ENCODE results near the gene SLC2A8.

Gene SLC2A8

DNA sequence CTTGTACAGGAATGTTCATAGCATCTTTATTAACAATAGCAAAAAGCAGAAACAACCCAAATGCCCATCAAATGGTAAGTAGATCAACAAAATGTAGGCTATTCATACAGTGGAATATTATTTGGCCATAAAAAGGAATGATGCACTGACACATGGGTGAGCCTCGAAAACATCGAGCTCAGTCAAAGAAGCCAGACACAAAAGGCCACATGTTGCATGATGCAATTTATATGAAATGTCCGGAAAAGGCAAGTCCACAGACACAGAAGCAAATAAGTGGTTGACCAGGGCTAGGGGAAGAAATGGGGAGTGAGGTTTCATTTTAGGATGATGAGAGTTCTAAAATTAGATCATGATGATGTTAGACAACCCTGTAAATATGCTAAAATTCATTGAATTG is 16.5 kb upstream of the SLC2A8 start:
- TF ChIP-seq, protein P1, sequence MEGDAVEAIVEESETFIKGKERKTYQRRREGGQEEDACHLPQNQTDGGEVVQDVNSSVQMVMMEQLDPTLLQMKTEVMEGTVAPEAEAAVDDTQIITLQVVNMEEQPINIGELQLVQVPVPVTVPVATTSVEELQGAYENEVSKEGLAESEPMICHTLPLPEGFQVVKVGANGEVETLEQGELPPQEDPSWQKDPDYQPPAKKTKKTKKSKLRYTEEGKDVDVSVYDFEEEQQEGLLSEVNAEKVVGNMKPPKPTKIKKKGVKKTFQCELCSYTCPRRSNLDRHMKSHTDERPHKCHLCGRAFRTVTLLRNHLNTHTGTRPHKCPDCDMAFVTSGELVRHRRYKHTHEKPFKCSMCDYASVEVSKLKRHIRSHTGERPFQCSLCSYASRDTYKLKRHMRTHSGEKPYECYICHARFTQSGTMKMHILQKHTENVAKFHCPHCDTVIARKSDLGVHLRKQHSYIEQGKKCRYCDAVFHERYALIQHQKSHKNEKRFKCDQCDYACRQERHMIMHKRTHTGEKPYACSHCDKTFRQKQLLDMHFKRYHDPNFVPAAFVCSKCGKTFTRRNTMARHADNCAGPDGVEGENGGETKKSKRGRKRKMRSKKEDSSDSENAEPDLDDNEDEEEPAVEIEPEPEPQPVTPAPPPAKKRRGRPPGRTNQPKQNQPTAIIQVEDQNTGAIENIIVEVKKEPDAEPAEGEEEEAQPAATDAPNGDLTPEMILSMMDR (IDR thresholded peaks at IDR 0.05; ENCODE audit: control insufficient read depth, extremely low read depth, insufficient read depth), result no peak
- no peak for DNase-seq (ENCODE audit: low read depth)
- H3K4me3 ChIP-seq (ENCODE audit: low read depth, low read length), result no peak overlapping the region

DNA sequence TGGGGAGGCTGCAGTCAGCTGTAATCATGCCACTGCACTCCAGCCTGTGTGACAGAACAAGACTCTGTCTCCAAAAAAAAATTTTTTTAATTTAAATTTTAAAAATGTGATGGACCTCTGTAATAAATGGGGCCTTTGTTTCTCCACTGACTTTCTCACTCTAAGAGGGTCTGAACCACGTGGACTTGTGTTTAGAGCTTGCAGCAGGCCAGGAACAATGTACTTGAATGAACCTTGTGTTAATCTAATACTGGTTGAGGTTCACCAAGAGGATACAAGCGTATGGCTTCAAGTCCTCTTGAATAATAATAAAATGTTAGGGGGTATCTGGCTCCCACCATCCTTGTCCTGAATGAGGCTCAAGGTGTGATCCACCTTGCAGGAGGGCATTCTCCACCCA is 14.4 kb upstream of the SLC2A8 start:
- TF ChIP-seq, protein P1 (IDR thresholded peaks at IDR 0.05; ENCODE audit: control insufficient read depth, extremely low read depth, insufficient read depth), result no peak
- no peak overlapping the region for H3K4me3 ChIP-seq (ENCODE audit: low read depth, low read length)
- DNase-seq (ENCODE audit: low read depth), result no peak

DNA sequence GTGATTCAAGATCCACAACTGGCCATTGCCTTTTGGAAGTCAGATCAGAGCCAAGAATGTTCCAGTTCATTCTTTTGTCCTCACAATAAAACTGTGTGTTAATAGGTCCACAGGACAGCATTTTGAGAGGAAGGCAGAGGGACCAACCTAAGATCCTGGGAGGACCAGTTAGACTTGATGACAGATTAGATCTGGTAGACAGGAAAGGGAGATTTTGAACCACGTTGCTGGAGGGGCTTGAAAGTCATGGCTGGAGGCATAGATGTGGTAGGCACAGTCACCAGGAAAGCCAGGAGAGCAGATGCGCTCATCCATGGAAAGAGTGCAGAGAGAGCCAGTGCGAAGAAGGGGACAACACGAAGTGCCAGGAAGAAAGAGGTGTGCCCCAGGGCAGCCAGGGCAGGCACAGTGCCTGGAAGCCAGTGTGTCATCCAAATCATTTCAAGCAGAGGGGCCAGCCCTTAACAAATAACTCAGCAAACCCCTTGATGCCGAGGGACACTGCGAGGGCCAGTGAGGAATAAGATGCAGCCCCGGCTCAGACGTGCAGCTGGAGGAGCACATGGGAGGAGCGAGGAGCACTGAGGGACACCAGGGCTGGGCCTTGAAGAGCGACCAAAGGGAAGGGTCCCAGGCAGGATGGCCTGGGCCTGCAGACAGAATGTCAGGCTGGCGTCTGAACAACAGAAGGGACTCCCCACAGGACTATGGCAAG is 12.8 kb upstream of the SLC2A8 start:
- DNase-seq (ENCODE audit: low read depth), result no peak
- no peak overlapping the region for H3K4me3 ChIP-seq (ENCODE audit: low read depth, low read length)
- TF ChIP-seq, protein P1 (IDR thresholded peaks at IDR 0.05; ENCODE audit: control insufficient read depth, extremely low read depth, insufficient read depth), result no peak

DNA sequence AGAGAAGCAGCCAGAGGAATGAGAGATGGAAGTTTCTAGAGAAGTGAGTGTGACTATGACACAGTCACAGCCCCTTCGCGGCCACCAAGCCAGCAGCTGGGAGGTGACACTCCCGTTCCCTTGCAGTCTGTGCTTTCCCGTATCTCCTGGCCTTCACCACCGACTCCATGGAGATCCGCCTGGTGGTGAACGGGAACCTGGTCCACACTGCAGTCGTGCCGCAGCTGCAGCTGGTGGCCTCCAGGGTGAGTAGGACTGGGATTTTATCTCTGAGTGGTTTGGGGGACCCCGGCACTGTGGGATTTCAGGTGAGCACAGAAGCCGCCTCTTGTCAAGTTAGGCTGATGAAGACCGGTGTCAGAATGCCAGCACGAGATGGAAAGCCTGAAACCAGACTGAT is 12.1 kb upstream of the SLC2A8 start:
- TF ChIP-seq, protein P1 (IDR thresholded peaks at IDR 0.05; ENCODE audit: control insufficient read depth, extremely low read depth, insufficient read depth), result no peak
- no peak for DNase-seq (ENCODE audit: low read depth)
- H3K4me3 ChIP-seq (ENCODE audit: low read depth, low read length), result no peak overlapping the region

DNA sequence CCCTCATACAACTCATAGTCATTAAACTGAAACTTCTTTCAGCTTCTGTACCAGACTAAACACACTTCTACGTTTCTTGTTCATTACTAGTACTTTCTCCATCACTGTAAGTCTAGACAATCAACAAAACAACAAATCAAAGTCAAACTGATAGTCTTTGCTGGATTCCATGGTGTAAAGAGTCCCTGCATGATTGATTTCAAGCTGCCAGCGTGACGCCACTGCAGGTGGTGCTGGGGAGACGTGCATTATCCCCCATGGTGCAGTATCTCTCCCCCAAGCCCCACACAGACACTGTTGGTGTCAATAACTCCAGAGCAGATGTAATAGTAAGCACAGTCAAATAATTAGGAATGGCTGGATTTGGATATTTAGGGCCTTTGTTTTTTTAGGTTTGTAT is 10.7 kb upstream of the SLC2A8 start:
- no peak overlapping the region for H3K4me3 ChIP-seq (ENCODE audit: low read depth, low read length)
- DNase-seq (ENCODE audit: low read depth), result no peak
- TF ChIP-seq, protein P1 (IDR thresholded peaks at IDR 0.05; ENCODE audit: control insufficient read depth, extremely low read depth, insufficient read depth), result no peak

DNA sequence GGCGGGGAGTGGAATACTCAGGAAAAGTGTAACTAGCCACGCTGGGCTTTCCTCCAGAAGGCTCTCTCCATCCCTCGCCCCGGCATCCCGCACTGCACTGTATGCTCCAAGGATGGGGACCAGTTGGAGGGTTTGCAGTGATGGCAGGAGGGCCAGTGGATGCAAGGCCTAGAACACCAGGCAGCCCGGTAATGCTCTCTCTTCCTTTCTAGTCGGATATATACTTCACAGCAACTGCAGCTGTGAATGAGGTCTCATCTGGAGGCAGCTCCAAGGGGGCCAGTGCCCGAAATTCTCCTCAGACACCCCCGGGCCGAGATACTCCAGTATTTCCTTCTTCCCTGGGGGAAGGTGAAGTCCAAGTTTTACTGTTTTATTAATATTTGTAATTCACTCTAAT is 10.0 kb upstream of the SLC2A8 start:
- no peak for DNase-seq (ENCODE audit: low read depth)

More for the DNA sequence above, 10.0 kb upstream of the SLC2A8 start:
- H3K4me3 ChIP-seq (ENCODE audit: low read depth, low read length), result no peak overlapping the region
- TF ChIP-seq, protein P1 (IDR thresholded peaks at IDR 0.05; ENCODE audit: control insufficient read depth, extremely low read depth, insufficient read depth), result no peak

Data from LNCaP clone FGC (cell line).